T-helper 1 cell (primary cell): Measurements from ENCODE around the gene SUPT6H.

ENCODE experiments used
- DNase-seq, 5 donors: peaks; one replicate each; pipeline ENCODE4 v3.0.0-alpha.2; 2012 to 2020

The SUPT6H gene

DNA sequence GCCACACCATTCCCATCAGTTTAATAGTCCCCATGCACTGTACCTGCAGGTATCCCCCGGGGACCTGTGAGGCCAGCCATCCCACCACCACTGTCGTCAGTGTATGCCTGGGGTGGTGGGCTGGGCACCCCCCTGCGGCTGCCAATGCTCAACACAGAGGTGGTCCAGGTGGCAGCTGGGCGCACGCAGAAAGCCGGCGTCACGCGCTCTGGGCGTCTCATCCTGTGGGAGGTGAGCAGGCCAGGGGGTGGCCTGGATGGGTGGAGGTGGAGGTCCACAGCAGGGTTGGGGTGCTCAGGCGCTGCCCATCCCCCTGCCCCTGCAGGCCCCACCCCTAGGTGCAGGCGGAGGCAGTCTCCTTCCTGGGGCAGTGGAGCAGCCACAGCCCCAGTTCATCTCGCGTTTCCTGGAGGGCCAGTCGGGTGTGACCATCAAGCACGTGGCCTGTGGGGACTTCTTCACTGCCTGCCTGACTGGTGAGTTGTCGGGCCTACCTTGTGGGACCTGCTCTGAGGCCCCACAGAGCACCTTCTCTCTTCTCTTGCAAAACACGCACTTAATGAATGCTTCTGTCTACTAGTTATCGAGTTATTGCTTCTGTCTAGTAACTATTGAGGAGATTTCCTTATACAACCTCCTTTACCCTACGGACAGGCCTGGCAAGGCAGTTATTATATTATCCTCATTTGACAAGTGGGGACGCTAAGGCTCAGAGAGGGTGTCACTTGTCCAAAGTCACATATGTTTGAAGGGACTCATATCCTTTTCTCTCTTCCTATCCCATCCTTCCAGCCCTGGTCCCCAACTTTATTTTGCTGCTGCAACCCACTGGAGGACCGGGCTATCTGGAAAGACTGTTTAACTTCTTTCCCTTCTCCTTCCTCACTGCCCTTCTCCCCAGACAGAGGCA, 76.0 kb downstream of the SUPT6H start:
- no peak for DNase-seq

DNA sequence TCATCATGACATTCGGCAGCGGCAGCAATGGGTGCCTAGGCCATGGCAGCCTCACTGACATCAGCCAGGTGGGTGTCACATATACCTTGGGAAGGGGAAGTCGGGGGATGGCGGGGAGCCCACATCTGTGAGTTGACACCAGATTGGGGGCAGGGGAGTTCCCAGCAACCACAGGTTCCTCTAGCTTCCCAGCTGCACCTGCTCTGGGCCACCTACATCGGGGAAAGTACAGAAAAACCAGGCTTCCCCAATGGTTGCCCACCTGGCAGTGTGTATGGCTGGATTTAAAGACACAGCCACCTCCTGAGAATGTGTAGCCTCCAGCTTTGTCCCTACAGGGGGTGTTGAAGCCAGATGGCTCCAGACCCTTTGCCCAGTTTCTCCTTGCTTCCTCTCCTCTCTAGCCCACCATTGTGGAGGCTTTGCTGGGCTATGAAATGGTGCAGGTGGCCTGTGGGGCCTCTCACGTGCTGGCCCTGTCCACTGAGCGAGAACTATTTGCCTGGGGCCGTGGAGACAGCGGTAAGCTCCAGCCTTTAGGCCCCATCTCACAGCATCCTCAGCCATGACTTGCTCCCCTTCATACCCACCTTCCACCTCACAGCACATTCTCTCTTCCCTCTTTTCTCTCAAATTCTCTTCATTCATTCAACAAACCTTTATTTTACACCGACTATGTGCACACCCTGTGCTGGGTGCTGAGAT, 76.8 kb downstream of the SUPT6H start:
- peak in 1 of 5 donors; percentile 39 for DNase-seq

DNA sequence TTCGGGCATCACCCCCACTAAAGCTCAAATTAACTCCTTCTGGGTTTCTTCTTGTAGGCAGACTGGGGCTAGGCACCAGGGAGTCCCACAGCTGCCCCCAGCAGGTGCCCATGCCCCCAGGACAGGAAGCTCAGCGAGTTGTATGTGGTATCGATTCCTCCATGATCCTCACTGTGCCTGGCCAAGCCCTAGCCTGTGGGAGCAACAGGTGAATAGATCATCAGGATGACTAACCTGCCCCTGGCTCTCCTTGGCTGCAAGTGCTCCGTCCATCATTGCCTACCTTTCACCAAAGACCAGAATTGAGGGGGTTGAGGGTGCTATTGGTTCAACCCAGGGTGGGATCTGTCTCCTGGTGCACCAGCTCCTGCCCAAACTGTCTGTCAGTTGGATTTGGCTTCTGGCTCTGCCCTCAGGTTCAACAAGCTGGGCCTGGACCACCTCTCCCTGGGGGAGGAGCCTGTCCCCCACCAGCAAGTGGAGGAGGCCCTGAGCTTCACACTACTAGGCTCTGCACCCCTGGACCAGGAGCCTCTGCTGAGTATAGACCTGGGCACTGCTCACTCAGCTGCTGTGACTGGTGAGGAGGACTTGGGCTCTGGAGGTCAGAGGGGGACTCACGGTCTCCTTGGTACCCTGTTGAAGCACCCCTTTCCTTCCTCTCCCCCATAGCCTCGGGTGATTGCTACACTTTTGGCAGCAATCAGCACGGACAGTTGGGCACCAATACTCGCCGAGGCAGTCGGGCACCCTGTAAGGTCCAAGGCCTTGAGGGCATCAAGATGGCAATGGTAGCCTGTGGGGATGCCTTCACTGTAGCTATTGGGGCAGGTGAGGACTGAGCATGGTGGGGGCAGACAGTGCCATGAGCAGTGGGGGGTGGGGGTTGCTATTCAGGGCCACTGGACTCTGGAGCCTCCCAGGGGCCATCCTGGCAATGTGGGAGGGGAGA, 78.7 kb downstream of the SUPT6H start:
- DNase-seq: no peak

DNA sequence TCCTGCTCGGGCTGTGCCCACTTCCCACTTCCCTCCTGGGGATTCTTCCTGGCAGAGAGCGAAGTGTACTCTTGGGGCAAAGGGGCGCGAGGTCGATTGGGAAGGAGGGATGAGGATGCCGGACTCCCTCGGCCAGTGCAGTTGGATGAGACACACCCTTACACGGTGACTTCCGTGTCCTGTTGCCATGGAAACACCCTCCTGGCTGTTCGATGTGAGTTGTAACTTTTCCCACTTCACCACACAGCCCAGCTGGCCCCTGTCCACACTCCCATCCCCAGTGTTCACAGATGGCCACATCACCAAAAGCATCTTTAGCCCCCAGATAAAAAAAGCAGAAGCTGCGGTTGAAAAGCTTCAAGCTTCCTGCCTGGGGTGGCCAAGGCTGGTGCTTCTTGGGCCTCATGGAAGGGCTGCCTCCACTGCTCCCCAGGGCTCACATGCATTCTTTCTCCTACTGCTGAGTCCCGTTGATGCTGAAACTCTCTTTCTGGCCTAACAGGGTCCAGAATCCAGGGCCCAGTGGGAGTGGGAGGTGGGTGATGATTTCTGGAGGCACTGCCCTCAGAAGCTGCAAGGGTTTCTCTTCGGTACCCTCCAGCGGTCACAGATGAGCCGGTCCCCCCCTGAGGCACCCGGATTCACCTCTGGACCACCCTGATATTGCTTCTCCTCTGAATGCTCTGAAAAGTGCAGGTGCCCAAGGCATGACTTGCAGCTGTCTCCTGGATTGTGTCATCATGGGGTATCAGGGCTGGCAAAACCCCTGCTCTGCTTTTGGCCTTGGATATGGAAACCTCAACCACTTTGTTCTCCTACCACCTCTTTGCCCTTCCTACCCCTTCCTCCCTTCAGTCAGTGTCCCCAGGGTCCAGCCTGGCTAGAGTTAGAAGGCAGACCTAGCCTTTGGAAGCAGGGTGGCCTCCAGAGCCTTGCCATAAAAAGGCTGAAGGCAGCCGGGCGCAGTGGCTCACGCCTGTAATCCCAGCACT, 79.6 kb downstream of the SUPT6H start:
- no peak for DNase-seq

DNA sequence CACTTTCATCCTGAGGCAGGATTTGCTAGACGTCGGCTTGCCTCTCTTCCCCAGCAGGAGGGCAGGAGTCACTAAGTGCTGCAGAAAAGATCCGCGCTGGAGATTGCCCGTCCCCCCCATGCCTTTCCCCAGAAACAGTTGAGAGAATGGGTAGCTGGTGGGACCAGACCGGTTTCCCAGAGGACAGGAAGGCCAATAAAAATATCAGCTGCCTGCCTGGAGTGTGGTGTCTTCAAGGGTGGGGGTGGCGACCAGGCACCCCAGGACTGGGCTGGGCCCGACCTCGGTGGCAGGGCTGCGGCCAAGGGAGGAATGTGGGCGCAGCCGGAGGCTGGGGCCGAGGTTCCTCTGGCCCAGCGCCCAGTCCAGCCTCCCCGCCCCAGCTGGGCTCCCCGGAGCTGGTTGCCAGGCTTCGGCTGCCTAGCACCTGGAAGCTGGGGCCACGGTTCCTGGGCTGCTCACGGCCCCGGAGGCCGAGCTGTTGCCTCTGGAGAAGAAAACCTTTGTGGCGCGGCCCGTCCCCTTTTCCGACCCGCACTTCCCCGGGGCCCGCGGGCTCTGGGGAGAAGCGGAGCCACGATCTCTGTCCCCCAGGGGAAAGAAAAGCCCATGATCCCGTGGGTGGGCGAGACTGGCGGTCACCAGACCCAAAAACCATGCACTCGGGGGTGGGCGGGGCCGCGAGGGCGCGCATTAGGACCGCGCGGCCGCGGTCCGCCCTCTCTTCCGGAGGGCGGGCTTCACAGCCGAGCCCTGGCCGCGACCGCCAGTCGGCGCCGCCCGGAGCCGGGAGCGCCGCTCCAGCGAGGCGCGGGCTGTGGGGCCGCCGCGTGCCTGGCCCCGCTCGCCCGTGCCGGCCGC, 81.5 kb downstream of the SUPT6H start, which contains the start of gene TRAF4:
Gene TRAF4 (plus strand): TSS at position 769 of the 861 bp plus-strand sequence. CDS start 102 bp downstream, outside the sequence.
- peak; percentile 49 to 80 (median 67) for DNase-seq

DNA sequence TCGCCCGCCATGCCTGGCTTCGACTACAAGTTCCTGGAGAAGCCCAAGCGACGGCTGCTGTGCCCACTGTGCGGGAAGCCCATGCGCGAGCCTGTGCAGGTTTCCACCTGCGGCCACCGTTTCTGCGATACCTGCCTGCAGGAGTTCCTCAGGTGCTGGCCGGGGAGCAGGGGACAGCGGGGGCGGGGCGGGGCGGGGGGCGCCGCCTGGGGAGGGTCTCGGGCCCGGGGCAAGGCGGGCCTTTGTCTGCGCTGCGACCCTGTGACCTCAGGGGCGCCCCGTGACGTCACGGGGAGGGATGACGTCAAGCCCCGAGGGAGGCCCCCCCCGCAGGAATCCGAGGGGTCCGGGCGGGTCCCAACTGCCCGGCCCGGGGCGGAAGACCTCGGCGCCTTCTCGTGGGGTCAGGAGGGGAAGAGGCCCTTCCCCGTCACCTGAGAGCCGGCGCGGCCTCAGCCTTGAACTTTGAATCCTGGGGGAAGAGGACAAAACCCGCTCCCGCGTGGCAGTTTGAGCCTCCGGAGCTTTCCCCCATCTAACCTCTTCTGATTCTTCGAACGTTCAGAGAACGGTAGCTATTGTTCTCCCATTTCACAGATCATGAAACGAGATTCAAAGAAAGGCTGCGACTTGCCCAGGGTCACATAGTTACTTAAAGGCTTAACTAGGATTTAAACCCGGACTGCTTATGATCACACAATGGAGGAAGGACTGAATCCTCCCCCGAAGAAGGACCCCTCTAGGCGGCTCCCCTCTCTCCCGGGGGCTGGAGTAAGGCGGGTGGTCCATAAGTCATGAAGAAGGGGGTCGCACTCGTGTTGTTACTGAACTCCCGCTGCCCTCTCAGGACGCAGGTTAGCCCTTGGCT, 82.3 kb downstream of the SUPT6H start:
- peak; percentile 48 to 78 (median 62) for DNase-seq

DNA sequence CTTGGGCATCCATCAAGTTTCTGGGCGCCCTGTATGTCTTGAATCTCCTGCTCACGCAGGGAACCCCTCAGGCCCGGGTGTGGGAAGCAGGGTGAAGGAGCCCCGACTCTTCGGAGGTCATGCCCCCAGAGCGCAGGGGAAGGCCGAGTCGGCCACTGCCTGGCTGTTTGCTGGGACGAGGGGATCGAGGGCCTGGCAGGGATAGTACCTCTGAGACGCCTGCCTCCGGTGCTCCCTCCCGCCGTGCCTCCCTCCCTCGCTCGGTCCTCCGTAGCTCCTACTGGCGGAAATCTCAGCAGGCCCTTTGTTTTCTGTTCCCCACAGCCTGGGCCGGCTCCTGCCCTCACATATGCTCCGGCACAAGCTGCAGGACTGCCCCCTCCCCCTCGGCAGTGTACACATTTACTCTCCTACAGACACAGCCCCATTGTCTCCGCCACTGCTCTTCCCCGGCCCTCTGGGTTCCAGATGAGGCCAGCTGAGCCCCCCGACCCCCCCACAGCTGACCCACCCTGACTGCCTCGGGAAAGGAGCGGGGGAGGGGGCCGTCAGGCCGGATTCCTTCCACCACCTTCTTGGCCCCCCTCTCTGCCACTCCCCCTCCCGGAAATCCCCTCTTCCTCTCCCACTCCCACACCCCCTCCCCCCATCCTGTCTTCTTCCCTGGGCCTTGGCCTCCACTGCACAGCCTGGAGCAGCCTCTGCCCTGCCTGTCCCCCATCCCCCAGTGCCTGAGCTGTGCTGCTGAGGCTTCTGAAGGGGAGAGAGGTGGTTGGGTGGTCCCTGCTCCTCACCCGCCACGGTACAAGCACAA, 83.2 kb downstream of the SUPT6H start:
- DNase-seq: peak in 2 of 5 donors; percentile 23 to 51

DNA sequence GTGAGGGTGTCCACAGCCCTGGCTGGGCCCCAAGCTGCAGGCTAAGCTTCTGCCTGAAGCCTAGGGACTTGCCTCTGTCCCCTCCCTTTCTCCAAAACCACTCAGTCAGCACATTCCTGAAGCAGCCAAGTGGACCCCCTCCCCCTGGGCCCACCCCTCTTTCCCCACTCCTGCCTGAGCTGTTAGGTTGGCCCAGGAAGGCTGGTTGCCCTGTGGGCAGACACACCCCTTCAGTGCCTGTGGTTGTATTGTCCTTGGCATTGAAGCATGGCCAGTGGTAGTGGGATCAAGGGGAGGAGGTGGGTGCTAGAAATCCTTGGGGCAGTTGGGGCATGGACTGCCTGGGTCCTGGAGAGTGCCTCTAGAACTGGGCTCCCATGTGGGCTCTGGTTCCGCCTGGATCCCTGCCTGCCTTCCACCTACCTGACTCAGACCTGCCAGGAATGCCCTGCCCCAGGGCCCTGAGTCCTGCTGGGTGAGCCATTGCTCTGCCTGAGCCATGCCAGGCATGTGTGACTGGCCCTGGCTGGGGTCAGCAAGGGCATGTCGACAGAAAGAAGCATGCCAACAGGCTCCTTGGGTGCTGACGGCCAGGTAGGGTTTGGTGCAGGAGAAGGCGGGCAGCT, 83.9 kb downstream of the SUPT6H start:
- DNase-seq: no peak

DNA sequence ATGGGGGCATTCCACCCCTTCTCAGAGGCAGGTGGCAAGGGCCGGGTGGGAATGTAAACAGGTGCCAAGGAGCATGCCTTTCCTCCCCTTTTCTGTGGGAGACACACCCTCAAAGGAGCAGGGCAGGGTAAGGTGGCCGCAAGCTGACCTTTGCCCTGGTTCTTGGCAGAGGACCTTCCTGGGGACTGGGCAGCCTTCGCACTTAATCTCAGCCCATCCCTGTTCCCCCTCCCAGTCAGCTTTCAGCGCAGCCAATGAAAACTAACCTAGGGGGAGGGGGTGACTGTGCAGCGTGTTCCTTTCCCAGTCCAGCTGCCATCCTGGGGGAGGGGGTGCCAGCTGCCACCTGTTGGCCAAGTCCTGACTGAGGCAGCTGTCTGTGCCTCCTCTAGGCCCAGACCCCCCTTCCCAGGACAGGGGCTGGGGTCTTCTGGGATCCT, 84.6 kb downstream of the SUPT6H start:
- no peak for DNase-seq

DNA sequence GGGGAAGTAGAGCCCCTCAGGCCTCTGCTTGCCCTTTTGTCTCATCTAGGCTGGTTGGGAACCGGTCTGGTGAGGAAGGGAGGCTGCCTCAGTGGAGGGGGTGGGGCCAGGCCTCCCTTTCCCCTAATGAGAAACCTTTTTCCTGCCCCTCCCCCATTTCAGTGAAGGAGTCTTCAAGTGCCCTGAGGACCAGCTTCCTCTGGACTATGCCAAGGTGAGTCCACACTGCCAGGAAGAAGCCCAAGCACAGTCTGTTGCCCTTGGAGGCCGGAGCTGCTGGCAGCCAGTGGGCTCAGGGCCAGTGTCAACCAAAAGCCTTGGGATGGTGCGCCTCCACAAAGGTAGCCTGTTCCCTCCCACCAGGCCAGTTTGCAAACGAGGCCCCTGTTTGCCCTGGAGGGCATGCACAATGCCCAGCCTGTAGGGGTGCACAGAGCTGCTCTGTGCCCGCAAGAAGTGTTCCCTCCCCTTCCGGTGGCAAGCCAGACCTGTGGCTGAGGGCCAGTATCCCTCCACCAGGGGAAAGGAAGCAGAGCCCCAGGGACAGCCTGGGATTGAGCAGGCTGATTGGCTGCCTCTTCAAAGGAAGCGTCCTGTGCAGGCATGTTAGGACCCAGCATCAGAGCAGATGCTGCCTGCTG, 85.2 kb downstream of the SUPT6H start:
- no peak for DNase-seq

DNA sequence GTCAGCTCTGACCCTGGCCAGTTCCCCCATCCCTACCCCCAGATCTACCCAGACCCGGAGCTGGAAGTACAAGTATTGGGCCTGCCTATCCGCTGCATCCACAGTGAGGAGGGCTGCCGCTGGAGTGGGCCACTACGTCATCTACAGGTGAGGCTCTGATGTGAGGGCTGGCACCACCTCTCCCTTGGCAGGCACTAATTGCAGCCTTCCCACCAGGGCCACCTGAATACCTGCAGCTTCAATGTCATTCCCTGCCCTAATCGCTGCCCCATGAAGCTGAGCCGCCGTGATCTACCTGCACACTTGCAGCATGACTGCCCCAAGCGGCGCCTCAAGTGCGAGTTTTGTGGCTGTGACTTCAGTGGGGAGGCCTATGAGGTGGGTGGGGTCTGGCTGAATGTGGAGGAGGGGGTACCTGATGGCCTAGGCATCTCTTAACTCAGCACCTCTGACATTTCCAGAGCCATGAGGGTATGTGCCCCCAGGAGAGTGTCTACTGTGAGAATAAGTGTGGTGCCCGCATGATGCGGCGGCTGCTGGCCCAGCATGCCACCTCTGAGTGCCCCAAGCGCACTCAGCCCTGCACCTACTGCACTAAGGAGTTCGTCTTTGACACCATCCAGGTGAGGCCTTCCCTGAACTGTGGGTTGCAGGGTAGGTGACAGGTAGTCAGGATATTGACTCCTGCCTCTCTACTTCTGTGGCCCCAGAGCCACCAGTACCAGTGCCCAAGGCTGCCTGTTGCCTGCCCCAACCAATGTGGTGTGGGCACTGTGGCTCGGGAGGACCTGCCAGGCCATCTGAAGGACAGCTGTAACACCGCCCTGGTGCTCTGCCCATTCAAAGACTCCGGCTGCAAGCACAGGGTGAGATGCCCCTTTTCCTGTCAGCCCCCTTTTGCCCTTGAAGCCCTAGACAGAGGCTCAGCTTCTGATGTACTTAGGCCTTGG, 86.1 kb downstream of the SUPT6H start:
- DNase-seq: no peak

DNA sequence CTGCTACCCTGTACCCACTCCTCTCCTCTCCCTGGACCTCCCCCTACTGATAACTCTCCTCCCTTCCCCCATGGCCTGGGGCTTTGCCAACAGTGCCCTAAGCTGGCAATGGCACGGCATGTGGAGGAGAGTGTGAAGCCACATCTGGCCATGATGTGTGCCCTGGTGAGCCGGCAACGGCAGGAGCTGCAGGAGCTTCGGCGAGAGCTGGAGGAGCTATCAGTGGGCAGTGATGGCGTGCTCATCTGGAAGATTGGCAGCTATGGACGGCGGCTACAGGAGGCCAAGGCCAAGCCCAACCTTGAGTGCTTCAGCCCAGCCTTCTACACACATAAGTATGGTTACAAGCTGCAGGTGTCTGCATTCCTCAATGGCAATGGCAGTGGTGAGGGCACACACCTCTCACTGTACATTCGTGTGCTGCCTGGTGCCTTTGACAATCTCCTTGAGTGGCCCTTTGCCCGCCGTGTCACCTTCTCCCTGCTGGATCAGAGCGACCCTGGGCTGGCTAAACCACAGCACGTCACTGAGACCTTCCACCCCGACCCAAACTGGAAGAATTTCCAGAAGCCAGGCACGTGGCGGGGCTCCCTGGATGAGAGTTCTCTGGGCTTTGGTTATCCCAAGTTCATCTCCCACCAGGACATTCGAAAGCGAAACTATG, 87.0 kb downstream of the SUPT6H start:
- DNase-seq: no peak

DNA sequence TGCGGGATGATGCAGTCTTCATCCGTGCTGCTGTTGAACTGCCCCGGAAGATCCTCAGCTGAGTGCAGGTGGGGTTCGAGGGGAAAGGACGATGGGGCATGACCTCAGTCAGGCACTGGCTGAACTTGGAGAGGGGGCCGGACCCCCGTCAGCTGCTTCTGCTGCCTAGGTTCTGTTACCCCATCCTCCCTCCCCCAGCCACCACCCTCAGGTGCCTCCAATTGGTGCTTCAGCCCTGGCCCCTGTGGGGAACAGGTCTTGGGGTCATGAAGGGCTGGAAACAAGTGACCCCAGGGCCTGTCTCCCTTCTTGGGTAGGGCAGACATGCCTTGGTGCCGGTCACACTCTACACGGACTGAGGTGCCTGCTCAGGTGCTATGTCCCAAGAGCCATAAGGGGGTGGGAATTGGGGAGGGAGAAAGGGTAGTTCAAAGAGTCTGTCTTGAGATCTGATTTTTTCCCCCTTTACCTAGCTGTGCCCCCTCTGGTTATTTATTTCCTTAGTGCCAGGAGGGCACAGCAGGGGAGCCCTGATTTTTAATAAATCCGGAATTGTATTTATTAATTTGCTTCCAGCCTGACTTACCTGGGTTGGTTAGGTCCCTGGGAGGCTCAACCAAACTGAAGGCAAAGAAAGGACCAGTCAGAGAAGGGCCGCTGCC, 87.6 kb downstream of the SUPT6H start:
- no peak for DNase-seq

DNA sequence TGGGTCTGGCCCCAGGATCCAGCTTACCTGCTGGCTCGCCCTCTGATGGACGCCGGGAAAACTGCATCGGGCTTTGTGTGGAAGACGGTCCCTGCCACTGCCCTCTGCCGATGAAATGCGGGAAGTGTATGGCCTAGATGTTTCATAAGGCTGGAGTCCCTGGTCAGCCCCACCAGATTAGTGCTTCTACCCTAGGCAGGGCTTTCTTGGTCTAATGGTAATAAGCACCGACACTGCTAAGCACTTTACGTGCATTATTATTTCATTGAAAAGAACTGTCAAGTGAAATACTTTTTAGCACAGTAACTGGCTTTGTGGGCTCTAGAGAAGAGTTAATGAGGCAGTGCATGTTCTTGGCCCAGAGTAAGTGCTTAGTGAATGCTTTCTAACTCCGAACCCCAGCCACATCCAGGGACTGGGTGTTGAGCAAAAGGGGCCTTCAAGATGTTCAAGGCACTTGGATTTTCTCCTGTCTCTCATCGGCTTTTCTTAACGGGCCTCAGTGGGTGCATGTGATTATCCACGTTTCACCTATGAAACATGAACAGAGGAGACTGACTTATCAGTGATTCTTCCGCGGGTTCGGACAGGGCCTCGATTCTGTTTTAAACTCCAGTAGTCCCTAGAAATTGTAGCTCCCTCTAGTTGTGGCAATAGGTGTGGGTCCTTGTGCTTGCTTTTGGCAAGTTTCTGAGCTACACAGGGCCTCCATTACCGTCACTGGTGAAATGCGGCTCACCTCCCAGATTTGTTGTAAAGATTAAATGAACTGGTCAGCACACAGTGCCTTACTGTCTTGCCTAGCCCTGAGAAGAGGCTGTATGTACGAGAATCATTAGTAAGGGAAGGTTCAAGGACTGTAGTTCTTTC, 88.4 kb downstream of the SUPT6H start:
- DNase-seq: peak; percentile 76 to 88 (median 84)
